ENCODE data around the gene SIGLEC8.
"Not testable (repeated sequence)": the region's sequence is repeated elsewhere in the genome, so short reads cannot be mapped to it uniquely, and the experiment has no call there.

SIGLEC8 gene

DNA sequence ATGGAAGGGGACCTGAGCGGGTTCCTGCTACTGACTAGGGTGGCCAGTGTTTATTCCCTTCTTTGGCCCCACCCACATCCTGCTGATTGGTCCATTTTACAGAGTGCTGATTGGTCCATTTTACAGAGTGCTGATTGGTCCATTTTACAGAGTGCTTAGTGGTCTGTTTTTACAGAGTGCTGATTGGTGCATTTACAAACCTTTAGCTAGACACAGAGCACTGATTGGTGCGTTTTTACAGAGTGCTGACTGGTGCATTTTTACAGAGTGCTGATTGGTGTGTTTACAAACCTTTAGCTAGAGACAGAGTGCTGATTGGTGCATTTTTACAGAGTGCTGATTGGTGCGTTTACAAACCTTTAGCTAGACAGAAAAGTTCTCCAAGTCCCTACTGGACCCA lies 10.7 kb downstream of the SIGLEC8 start:
- DNase-seq (ENCODE audit: low spot score): not testable (repeated sequence)

DNA sequence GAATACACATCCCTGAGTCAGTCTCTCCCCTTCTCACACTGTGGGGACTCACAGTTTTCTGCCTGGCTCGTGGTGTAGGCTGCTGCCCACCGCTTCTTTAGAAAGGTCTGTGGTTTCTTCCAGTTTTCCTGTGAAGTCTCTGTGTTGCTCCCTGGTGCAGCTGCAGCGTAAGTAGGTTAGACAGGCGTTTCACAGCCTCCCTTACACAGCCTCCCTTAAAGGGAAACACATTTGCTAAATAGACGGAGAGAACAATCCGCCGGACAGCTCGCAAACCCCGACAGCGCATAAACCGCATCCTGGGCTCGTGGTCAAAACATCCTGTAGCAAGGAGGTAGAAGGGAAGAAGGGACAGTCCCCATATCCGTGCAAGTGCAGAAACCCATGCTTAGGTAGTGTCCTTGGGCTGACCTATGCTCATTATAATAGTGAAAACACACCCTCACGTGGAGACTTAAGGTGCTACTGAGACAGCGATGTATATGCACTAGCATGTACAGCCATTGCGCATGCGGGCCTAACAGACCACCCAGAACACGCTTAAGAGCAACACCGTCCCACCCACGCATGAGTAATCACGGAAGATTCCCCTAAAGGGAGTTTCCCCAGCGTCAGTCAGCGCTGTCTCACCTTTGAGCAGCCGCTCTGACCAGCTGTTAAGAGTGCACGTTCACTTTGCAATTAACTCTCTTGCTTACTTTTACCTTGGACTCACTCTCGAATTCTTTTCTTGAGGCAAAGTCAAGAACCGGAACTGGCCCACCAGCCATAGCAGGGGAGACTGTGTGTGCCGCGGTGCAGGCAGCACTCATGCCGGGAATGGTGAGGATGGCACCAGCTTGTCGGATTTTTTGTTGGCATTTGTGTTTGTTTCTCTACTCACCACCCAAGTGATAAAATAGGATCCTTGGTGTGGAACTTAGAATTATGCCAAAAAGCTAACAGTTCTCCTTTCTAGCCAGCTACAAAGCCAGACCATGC lies 16.6 kb downstream of the SIGLEC8 start:
- no peak for DNase-seq (ENCODE audit: low spot score)

DNA sequence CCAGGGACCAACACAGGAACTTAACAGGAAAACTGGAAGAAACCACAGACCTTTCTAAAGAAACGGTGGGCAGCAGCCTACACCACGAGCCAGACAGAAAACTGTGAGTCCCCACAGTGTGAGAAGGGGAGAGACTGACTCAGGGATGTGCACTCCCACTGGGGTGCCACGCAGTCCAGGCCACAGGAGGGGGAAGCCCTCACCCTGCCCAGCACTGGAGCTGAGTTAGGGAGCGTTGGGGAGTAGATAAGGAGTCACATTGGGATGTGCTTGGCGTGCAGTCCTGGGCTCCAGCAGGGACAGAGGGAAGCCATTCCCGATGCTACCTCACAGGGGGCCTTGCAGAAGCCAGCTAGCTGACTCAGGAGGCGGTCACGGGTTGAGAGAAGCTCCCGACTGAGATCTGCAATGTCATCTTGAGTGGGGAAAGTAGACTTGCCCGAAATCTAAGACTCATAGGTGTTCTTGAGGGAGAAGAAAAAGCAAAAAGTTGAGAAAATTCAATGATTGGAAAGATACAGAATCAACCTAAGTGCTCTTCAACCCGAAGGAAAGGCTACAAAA lies 17.3 kb downstream of the SIGLEC8 start:
- DNase-seq (ENCODE audit: low spot score): no peak

DNA sequence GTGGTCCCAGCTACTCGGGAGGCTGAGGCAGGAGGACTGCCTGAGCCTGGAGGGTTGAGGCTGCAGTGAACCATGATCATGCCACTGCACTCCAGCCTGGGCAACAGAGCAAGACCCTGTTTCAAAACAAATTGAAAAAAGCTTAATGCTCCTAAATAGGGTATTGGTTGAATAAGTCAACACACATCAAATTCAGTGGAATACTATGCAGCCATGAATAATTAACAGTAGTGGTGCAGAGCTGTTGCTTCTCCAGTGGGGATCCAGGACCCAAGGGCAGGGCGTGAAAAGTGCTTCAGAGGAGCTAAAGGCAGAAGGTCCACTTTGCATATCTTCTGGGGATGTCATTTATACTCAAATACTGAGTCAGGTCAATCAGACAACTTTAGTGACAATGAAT lies 18.2 kb downstream of the SIGLEC8 start:
- no peak for DNase-seq (ENCODE audit: low spot score)

DNA sequence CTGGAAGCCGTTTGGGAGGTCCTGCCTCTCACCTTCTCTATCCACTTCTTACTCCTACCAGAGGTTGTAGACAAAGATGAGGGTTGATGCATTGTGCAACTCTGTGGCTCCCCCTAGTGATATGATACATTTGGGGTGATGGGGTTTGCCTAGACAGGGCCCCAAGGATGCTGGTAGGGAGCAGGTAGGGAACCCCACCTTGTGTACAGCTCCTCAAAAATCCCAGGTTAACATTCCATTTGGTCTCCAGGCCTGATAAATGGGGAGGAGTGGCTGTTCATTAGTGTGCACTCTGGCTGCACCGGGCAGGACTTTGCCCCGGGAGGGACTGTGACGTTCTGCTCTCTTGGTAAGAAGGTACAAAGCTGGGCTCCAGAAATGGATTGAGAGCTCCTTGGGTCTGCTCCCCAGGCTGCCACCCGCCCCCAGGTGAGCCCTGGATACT lies 19.2 kb downstream of the SIGLEC8 start:
- DNase-seq (ENCODE audit: low spot score): peak; percentile 36

DNA sequence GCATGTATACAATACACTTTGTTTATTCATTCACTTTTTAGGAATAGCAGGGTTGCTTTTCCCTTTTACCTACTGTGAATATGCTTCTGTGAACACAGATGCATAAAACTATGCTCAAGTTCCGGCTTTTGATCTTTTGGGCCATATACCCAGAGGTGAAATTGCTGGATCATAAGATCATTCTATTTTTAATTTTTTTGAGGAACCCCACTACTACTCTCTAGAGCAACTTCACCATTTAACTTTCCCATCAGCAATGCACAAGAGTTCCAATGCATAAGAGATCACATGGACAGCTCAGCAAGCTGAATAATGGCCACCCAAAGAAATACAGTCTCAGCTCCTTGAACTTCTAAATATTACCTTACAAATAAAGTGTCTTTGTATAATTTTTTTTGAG lies 23.8 kb downstream of the SIGLEC8 start:
- no peak for DNase-seq (ENCODE audit: low spot score)

DNA sequence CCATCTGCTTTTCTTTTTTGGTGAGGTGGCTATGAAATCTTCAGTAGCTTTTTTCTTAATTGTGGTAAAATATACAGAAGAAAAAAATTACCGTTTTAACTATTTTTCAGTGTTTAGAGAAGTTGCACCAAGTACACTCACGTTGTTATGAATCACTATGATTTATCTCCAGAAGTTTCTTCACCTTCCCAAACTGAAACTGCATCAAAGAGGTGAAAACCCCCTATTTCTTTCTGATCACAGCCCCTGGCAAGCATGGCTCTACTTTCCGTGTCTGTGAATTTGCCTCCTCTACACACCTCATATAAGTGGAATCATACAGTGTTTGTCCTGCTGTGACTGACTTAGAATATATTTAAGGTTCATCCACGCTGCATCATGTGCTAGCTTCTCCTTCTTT lies 25.2 kb downstream of the SIGLEC8 start:
- DNase-seq (ENCODE audit: low spot score): no peak

DNA sequence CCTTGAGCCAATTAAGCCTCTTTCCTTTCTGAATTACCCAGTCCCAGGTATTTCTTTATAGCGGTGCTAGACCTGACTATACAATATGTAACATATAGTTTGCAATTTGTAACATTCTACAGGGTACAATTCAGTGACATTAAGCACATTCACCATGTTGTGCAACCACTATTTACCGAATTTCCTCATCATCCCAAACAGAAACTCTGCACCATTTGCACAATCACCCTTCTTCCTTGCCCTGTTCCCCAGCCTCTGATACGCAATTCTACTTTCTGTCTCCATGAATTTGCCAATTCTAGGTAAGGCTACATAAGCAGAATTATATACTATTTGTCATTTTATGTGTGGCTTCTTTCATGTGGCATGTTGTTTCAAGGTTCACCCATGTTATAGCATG lies 27.1 kb downstream of the SIGLEC8 start:
- no peak for DNase-seq (ENCODE audit: low spot score)

DNA sequence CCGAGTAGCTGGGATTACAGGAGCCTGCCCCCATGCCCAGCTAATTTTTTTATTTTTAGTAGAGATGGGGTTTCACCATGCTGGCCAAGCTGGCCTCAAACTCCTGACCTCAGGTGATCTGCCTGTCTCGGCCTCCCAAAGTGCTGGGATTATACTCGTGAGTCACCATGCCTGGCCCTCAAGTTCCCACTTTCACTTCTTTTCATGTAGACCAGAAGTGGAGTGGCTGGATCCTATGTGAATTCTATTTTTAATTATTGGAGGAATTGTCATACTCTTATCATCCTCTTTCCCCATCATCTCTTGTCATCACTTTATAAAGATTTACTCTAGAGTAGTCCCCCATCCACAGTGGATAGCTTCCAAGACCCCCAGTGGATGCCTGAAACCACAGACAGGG lies 28.0 kb downstream of the SIGLEC8 start:
- no peak for DNase-seq (ENCODE audit: low spot score)

DNA sequence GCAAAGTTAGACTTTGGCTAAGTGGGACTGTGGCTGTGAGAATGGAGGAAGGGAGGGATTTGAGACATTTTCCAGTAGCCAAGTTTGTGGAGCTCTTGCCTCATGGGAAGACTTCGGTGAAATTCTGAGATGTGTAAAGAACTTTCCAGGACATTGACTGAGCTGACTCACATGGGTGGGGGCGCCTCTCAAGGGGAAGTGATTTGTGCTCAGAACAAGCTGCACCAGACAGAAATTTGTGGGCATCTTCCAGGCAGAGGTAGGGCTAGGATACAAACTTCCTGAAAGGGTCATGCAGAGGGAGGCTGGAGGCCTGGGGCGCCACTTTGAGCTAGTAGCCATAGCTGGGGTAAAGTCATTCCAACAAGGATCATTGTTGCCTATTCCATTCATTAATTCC lies 31.1 kb downstream of the SIGLEC8 start:
- DNase-seq (ENCODE audit: low spot score): no peak

DNA sequence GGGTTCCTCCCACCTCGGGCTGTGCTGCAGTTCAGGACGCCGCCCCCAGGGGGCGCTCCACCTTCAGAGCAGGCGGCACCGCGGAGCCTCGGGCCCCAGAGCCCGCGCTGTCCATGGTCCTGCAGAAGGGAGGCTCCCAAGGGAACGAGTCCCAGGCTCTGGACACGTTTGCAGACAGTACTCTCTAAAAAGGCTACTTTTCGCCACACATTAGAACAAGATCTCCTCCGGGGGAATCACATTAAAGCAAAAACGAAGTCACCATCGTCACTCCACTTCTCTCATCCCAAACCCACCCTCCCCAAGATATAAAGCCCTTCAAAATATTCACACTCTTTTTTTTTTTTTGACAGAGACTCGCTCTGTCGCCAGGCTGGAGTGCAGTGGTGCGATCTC lies 36.2 kb downstream of the SIGLEC8 start:
- DNase-seq (ENCODE audit: low spot score): peak; percentile 86

DNA sequence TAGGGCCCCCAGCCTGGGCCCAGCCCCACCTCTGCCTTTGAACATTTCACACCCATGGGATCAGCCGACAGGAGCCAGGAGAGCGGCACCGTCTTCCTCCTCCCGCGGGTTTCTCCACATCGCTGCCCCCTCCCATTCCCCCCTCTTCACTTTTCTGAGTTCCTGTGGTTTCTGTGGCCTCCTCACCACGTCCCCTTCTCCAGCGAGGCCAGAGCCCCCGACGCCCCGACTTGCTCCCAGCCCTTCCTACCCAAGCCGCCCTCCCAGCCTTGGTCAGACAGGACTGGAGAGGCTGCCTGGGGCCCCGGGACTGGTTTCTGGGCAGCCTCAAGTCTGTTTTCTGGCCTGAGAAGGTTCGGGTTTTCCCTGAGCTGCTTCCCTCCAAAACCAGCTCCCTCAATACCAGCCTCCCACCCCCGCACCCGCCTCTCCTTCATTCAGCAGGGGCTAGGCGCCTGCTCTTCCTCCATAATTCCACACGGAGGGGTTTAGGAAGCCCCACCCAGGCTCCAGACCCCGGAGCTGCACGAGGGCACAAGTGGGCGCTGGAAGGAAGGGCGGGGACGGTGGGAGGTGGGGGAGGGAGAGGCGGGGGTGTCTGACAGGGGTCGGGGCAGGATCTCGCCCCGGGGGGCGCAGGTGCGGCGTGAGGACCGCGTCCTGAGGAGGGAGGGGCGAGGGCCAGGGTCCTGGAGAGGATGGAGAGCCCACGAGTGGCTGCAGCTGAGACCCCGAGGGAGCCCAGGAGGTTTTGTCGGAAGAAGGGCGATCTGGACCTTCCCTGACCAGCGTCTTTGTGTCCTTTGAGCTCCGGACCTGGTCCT lies 36.8 kb downstream of the SIGLEC8 start:
- DNase-seq (ENCODE audit: low spot score): no peak

DNA sequence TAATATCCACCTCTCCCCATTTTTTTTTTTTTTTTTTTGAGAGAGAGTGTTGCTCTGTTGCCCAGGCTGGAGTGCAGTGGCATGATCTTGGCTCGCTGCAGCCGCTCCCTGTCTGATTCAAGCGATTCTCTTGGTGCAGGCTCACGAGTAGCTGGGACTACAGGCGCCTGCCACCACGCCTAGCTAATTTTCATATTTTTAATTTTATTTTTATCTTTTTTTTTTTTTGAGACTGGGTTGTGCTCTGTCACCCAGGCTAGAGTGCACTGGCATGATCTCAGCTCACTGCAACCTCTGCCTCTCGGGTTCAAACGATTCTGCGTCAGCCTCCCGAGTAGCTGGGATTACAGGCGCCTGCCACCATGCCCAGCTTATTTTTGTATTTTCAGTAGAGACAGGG lies 37.7 kb downstream of the SIGLEC8 start:
- DNase-seq (ENCODE audit: low spot score): not testable (repeated sequence)

DNA sequence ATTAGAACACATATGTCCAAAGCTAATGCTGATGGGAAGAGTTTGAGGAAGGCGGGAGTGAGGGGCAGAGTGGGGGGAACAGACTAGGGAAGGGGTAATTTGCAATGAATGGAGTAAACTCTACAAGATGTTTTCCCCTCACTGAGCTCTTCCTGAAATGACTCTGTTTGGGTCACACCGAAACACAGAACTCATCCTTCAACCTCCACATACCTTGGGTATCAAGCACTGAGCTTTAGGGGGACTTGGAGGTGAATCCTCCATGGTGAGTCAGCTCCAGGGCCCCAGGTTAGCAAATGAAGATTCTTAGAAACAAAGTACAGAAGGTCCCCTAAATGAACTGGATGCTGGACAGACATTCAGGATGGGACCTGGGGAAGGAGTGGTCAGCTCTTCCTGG lies 39.5 kb downstream of the SIGLEC8 start:
- DNase-seq (ENCODE audit: low spot score): no peak

DNA sequence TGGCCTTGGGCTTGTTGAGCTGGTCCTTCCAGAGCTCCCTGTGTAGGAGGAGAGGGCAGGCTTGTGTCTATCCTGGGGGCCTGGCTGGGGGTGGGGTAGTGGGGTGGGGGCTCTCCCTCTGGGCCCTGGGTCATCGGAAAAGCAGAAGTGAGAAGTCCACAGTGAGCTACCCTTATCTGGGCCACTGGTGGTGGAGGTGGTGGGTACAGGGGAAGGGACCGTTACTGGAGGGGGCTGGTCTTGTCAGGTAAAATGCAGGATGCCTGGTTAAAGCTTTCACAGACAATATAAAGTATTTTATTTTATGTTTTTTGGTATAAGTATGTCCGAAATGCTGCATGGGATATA lies 40.5 kb downstream of the SIGLEC8 start:
- DNase-seq (ENCODE audit: low spot score): no peak

DNA sequence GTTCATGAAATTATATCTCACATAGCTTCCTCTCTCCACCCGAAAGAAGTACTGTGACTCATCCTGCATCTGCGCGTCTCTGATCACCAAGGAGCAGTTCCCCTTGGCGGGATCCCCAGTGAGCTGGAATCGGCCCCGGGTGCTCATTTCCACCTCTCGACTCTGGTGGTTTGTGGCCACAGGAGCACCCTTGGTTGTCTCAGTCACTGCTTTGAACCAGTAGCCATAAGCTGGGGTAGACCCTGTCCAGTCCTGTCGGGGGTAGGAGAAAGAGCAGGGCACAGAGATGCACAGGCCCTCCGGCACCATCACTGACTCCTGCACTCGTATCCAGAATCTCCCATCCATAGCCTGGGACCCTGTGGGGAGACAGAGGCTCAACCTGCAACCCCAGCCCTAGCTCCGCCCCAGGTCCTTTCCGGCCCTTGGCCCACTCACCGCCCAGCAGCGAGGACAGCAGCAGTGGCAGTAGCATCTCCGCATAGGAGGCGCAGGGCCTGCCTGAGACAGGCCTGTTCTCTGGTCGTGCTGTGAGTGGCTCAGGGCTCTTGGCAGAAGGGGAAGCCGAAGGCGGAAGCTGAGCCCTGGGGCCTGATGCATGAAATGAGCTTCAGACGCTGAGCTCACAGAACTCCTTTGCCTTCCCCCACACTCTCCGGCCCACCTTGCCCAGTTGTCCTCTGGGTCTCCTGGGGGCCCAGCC lies 41.0 kb downstream of the SIGLEC8 start, which contains the start of gene SIGLEC10:
Gene SIGLEC10, minus strand, starts transcription at position 536 of the 703 bp plus-strand sequence. Its CDS starts 61 bp downstream, at position 475.
- no peak for DNase-seq (ENCODE audit: low spot score)

DNA sequence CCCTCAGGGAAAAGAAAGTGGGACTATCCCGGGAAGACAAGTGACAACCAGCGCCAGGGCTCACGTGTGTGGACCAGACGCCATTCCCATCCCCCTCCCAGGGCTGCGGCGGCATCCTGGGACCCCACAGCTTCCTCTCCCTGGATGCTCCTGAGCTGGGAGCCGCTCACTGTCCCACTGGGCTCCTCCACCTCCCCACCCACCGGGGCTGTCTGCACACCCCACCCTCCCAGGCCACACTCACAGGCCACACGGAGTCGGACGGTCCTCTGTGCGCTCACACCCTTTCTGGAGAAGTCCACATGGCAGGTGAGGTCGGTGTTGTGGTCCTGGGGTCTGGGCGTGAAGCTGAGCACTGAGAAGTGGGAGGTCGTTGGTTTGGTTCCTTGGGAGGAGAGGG lies 41.8 kb downstream of the SIGLEC8 start:
- DNase-seq (ENCODE audit: low spot score): not testable (repeated sequence)

DNA sequence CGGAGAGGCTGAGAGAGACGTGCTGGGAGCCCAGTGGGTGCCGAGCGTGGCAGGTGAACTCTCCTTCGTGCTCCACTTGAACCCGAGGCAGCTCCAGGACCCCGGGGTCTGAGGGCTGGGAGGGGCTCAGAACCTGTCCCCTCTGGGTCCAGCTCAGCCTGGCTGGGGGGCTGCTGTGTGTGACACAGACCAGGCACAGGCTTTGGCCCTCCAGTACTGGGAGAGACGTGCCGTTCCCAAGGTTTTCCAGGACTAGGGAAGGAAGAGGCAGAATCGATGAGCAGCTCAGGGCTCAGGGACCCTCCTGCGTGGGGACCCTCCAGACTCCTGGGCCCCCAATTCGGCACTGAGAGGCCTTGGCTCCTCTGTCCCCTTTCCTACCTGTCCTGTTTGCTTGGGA lies 43.1 kb downstream of the SIGLEC8 start:
- DNase-seq (ENCODE audit: low spot score): no peak

DNA sequence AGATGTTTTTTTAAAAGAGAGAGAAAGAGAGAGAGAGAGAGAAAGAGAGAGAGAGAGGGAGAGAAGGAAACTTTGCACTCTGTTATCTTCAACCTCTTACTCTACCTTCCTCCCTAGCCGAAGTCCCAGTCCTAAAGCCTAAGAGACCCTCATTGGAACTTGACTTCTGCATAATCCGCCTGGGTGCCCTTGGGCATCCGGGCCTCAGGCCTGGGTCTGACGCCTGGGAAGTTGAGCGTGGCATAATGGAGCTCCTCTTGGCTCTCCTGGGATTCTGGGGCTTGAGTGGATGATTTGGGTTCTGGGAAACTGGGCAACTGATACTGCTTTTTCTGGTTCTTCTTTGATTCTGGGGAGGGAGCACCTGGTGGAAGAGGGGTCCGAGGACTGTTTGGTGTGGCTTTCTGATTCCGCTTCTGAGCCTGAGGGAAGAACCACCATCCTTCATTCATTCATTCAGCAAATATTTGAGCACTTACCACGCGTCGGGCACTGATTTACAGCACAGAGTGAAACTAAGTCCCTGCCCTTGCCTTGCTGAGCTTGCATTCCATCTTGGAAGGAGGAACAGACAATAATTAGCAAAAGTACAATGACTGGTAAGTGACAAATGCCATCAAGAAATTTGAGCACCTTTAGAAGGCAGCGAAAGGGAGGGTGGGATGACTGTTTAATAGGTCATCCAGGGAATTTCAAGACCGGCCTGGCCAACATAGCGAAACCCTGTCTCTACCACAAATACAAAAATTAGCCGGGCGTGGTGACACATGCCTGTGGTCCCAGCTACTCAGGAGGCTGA lies 47.1 kb downstream of the SIGLEC8 start:
- no peak for DNase-seq (ENCODE audit: low spot score)

DNA sequence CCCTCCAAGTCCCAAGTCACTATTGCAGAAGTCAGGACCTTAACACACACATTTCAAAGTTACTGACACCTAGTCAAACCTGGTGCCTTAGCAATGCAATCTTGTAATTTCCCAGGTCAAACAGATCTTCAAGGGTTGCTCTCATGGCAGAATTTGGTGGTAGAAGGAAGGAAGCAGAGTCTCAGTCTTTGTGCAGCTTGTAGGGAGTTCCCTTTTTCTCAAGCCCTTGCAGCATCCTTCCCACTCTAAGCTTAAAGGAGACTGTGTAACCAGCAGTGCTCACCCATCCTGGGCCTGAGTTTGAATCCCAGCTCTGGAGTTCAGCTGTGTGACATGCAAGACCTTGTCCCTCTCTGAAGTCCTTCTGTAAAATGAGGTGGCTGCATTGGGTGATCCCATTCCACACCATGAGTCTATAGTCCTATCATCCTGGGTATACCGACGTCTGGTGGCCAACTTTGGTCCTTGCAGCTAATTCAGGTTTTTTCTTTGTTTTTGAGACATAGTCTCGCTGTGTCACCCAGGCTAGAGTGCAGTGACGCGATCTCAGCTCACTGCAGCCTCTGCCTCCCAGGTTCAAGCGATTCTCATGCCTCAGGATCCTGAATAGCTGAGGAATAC lies 50.6 kb downstream of the SIGLEC8 start:
- DNase-seq (ENCODE audit: low spot score): peak; percentile 36

DNA sequence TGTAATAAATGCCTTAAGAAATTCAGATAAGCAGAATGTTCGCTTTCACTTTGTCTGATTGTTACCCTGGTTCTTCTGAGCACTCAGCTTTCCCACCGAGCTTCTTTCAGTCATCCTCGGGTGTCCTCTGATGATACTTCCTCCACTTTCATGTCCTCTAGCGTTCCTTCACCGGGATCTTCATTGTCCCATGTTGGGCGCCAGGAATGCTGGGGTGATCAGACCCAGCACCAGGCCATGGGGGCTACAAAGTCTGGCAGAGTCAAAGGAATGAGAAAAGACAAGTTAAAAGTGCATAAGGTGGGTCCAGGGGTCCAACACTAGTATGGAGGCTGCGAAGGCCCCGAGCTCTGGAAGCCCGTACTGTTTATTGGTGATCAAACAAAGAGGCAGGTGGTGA lies 56.1 kb downstream of the SIGLEC8 start:
- DNase-seq (ENCODE audit: low spot score): no peak

Measured in hematopoietic multipotent progenitor cell treated with erythropoietin and hydrocortisone succinate and interleukin-3 and kit ligand, for 15 days (in vitro differentiated cells).